IgD-negative memory B cell (primary cell): ENCODE data around the gene MCTP1. TPM values are rescaled to one million over a fixed set of nuclear protein-coding genes. Genes with fewer than 3 reads are reported as not detected.
"Not testable (repeated sequence)": the region's sequence is repeated elsewhere in the genome, so short reads cannot be mapped to it uniquely, and the experiment has no call there.

Source experiments
- H3K27ac Mint-ChIP-seq, 3 donors: one replicate each; pipeline ENCODE4 v1.8.0; 2020 to 2022; ENCODE audit warnings: mild to moderate bottlenecking in 3 of 3, mixed read lengths in 3 of 3, moderate library complexity in 1 of 3
- H3K27me3 Mint-ChIP-seq: one replicate; pipeline ENCODE4 v1.8.0; 2021; ENCODE audit warnings: mixed read lengths
- H3K36me3 Mint-ChIP-seq: one replicate; pipeline ENCODE4 v1.8.0; 2020; ENCODE audit warnings: mild to moderate bottlenecking, mixed read lengths
- H3K4me1 Mint-ChIP-seq, 3 donors: one replicate each; pipeline ENCODE4 v1.8.0; 2020 to 2022; ENCODE audit warnings: mixed read lengths in 3 of 3, mild to moderate bottlenecking in 1 of 3
- H3K4me3 Mint-ChIP-seq, 4 donors: one replicate each; pipeline ENCODE4 v1.8.0; 2020 to 2022; ENCODE audit warnings: mild to moderate bottlenecking in 4 of 4, mixed read lengths in 4 of 4, moderate library complexity in 3 of 4
- H3K9me3 Mint-ChIP-seq, 3 donors: one replicate each; pipeline ENCODE4 v1.8.0; 2020 to 2021; ENCODE audit warnings: mixed read lengths in 3 of 3, mild to moderate bottlenecking in 1 of 3
- polyA plus RNA-seq: library from polyadenylated mRNA; unstranded; fragments of 300-500 nt; fragmentation: Illumina TruSeq; gene quantifications from one replicate; pipeline ENCODE4 v1.2.3, GENCODE V29; 2021

MCTP1 gene
- polyA plus RNA-seq, 1 donor from 2014 or later: 2.6 TPM

- H3K4me1 Mint-ChIP-seq: no peaks in the 10 kb centered on the region
- H3K9me3 Mint-ChIP-seq: peaks cover 0 to 2% (median 0%) of the 10 kb centered on the region in 3 donors
- peaks cover 1% of the 10 kb centered on the region for H3K27me3 Mint-ChIP-seq
- no peaks in the 10 kb centered on the region for H3K36me3 Mint-ChIP-seq
- H3K4me3 Mint-ChIP-seq: no peak overlapping the region
- no peak overlapping the region for H3K27ac Mint-ChIP-seq
These were observed 107.4 kb downstream of the MCTP1 start for GRCh38 chr5:95177456-95177855.

- Mint-ChIP-seq H3K4me3 (no peak overlapping the region), H3K4me1 (no peaks in the 10 kb centered on the region), H3K27ac (no peak overlapping the region), H3K27me3 (no peaks in the 10 kb centered on the region), H3K36me3 (no peaks in the 10 kb centered on the region), H3K9me3 (peaks cover under 1 to 5% (median 3%) of the 10 kb centered on the region in 3 donors)
These were observed 109.8 kb downstream of the MCTP1 start for GRCh38 chr5:95175106-95175505.

GRCh38 chr5:95172659-95173058 is 112.2 kb downstream of the MCTP1 start:
- Mint-ChIP-seq H3K36me3 (no peaks in the 10 kb centered on the region), H3K27ac (no peak overlapping the region), H3K4me3 (no peak overlapping the region), H3K4me1 (peaks cover 0 to 2% (median 0%) of the 10 kb centered on the region in 3 donors), H3K27me3 (no peaks in the 10 kb centered on the region), H3K9me3 (peaks cover 1 to 9% (median 3%) of the 10 kb centered on the region in 3 donors)

- no peaks in the 10 kb centered on the region for H3K36me3 Mint-ChIP-seq
- H3K4me3 Mint-ChIP-seq: no peak overlapping the region
- H3K9me3 Mint-ChIP-seq: peaks cover 0 to 7% (median 0%) of the 10 kb centered on the region in 3 donors
These were observed 120.0 kb downstream of the MCTP1 start for GRCh38 chr5:95164861-95165260.

GRCh38 chr5:95163079-95163478 is 121.8 kb downstream of the MCTP1 start:
- H3K4me3 Mint-ChIP-seq: no peak overlapping the region
- H3K27ac Mint-ChIP-seq: no peak overlapping the region

More at GRCh38 chr5:95164861-95165260, 120.0 kb downstream of the MCTP1 start:
- Mint-ChIP-seq H3K4me1 (peaks cover 7 to 14% (median 13%) of the 10 kb centered on the region in 3 donors), H3K27ac (no peak overlapping the region), H3K27me3 (no peaks in the 10 kb centered on the region)

GRCh38 chr5:95162231-95162992 is 122.5 kb downstream of the MCTP1 start:
- Mint-ChIP-seq H3K9me3 (peaks cover 0 to 3% (median 0%) of the 10 kb centered on the region in 3 donors), H3K36me3 (no peaks in the 10 kb centered on the region), H3K27me3 (no peaks in the 10 kb centered on the region), H3K4me3 (peak overlapping the region in 2 of 4 donors; percentile 11 to 53), H3K27ac (peak overlapping the region in 2 of 3 donors; percentile 40 to 82), H3K4me1 (peaks cover 11 to 20% (median 14%) of the 10 kb centered on the region in 3 donors)

More at GRCh38 chr5:95163079-95163478, 121.8 kb downstream of the MCTP1 start:
- no peaks in the 10 kb centered on the region for H3K27me3 Mint-ChIP-seq
- no peaks in the 10 kb centered on the region for H3K36me3 Mint-ChIP-seq
- H3K4me1 Mint-ChIP-seq: peaks cover 11 to 20% (median 14%) of the 10 kb centered on the region in 3 donors
- peaks cover 0 to 3% (median 0%) of the 10 kb centered on the region in 3 donors for H3K9me3 Mint-ChIP-seq

GRCh38 chr5:95159603-95160002 is 125.3 kb downstream of the MCTP1 start:
- no peaks in the 10 kb centered on the region for H3K36me3 Mint-ChIP-seq

GRCh38 chr5:95155888-95156287 is 129.0 kb downstream of the MCTP1 start:
- Mint-ChIP-seq H3K4me1 (peaks cover 6 to 9% (median 8%) of the 10 kb centered on the region in 3 donors), H3K36me3 (no peaks in the 10 kb centered on the region), H3K27me3 (no peaks in the 10 kb centered on the region), H3K27ac (no peak overlapping the region), H3K9me3 (peaks cover 0 to 2% (median 2%) of the 10 kb centered on the region in 3 donors), H3K4me3 (peak overlapping the region in 1 of 4 donors; percentile 45)

More at GRCh38 chr5:95159603-95160002, 125.3 kb downstream of the MCTP1 start:
- peak overlapping the region in 2 of 4 donors; percentile 9 to 15 for H3K4me3 Mint-ChIP-seq
- no peak overlapping the region for H3K27ac Mint-ChIP-seq
- peaks cover 0 to 2% (median 0%) of the 10 kb centered on the region in 3 donors for H3K9me3 Mint-ChIP-seq
- no peaks in the 10 kb centered on the region for H3K27me3 Mint-ChIP-seq
- H3K4me1 Mint-ChIP-seq: peaks cover 11 to 20% (median 15%) of the 10 kb centered on the region in 3 donors

- no peak overlapping the region for H3K27ac Mint-ChIP-seq
- H3K27me3 Mint-ChIP-seq: no peaks in the 10 kb centered on the region
- H3K4me1 Mint-ChIP-seq: peaks cover 0 to 1% (median 0%) of the 10 kb centered on the region in 3 donors
- H3K9me3 Mint-ChIP-seq: peaks cover 0 to 2% (median 2%) of the 10 kb centered on the region in 3 donors
- H3K4me3 Mint-ChIP-seq: no peak overlapping the region
- no peaks in the 10 kb centered on the region for H3K36me3 Mint-ChIP-seq
These were observed 131.4 kb downstream of the MCTP1 start for GRCh38 chr5:95153511-95153910.

- peaks cover 2 to 6% (median 5%) of the 10 kb centered on the region in 3 donors for H3K9me3 Mint-ChIP-seq
- no peaks in the 10 kb centered on the region for H3K36me3 Mint-ChIP-seq
- no peak overlapping the region for H3K27ac Mint-ChIP-seq
- peaks cover 0 to 1% (median 0%) of the 10 kb centered on the region in 3 donors for H3K4me1 Mint-ChIP-seq
- no peak overlapping the region for H3K4me3 Mint-ChIP-seq
- no peaks in the 10 kb centered on the region for H3K27me3 Mint-ChIP-seq
These were observed 132.4 kb downstream of the MCTP1 start for GRCh38 chr5:95152535-95152934.

GRCh38 chr5:95152131-95152530 is 132.8 kb downstream of the MCTP1 start:
- Mint-ChIP-seq H3K36me3 (no peaks in the 10 kb centered on the region), H3K27me3 (no peaks in the 10 kb centered on the region), H3K4me3 (no peak overlapping the region), H3K27ac (no peak overlapping the region), H3K4me1 (peaks cover 0 to 1% (median 0%) of the 10 kb centered on the region in 3 donors), H3K9me3 (peaks cover 2 to 9% (median 6%) of the 10 kb centered on the region in 3 donors)

- Mint-ChIP-seq H3K27ac (no peak overlapping the region), H3K9me3 (peaks cover 2 to 9% (median 6%) of the 10 kb centered on the region in 3 donors), H3K4me1 (peaks cover 0 to 1% (median 0%) of the 10 kb centered on the region in 3 donors), H3K27me3 (no peaks in the 10 kb centered on the region), H3K36me3 (no peaks in the 10 kb centered on the region), H3K4me3 (no peak overlapping the region)
These were observed 133.2 kb downstream of the MCTP1 start for GRCh38 chr5:95151694-95152093.

GRCh38 chr5:95149387-95149786 is 135.5 kb downstream of the MCTP1 start:
- Mint-ChIP-seq H3K27me3 (no peaks in the 10 kb centered on the region), H3K4me1 (no peaks in the 10 kb centered on the region), H3K27ac (no peak overlapping the region), H3K9me3 (peaks cover 2 to 9% (median 4%) of the 10 kb centered on the region in 3 donors), H3K4me3 (no peak overlapping the region), H3K36me3 (no peaks in the 10 kb centered on the region)

GRCh38 chr5:95148453-95148852 is 136.4 kb downstream of the MCTP1 start:
- Mint-ChIP-seq H3K4me3 (no peak overlapping the region), H3K27ac (no peak overlapping the region), H3K4me1 (peaks cover 0 to 5% (median 0%) of the 10 kb centered on the region in 3 donors), H3K9me3 (peaks cover 0 to 9% (median 4%) of the 10 kb centered on the region in 3 donors), H3K27me3 (no peaks in the 10 kb centered on the region), H3K36me3 (no peaks in the 10 kb centered on the region)

GRCh38 chr5:95143858-95144257 is 141.0 kb downstream of the MCTP1 start:
- not testable (repeated sequence) for H3K27me3 Mint-ChIP-seq, H3K4me3 Mint-ChIP-seq, H3K4me1 Mint-ChIP-seq, H3K9me3 Mint-ChIP-seq, H3K27ac Mint-ChIP-seq, H3K36me3 Mint-ChIP-seq
